Measurements from ENCODE around the gene NBAS.

DNA sequence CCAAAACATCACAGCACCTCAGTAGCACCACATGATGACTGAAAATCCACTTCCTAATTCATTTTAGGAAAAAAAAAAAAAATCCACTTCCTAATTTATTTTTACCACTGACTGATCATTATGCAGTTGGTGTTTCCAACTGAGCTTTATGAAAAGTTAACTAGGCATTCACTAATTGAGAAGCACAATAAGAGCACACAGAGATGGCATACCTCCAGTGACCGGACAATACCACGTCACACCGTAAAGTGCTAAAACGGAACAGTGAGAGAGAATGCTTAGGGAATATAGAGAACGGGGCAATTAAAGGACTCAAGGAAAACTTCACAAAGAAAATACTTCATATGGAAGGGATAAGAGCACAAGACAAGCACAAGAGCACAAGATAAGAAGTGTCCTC lies 212.5 kb downstream of the NBAS start:
- TF ChIP-seq, protein P1, sequence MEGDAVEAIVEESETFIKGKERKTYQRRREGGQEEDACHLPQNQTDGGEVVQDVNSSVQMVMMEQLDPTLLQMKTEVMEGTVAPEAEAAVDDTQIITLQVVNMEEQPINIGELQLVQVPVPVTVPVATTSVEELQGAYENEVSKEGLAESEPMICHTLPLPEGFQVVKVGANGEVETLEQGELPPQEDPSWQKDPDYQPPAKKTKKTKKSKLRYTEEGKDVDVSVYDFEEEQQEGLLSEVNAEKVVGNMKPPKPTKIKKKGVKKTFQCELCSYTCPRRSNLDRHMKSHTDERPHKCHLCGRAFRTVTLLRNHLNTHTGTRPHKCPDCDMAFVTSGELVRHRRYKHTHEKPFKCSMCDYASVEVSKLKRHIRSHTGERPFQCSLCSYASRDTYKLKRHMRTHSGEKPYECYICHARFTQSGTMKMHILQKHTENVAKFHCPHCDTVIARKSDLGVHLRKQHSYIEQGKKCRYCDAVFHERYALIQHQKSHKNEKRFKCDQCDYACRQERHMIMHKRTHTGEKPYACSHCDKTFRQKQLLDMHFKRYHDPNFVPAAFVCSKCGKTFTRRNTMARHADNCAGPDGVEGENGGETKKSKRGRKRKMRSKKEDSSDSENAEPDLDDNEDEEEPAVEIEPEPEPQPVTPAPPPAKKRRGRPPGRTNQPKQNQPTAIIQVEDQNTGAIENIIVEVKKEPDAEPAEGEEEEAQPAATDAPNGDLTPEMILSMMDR (IDR thresholded peaks at IDR 0.05) = no peak
- TF ChIP-seq POLR2A (IDR thresholded peaks at IDR 0.05) (no peak), POLR2AphosphoS5 (IDR thresholded peaks at IDR 0.05) (no peak), EP300 (IDR thresholded peaks at IDR 0.05) (no peak)
